ENCODE measurements around the gene PFAS.

The PFAS gene

GRCh38 chr17:8311131-8311790 is 62.2 kb downstream of the PFAS start:
- no peak for DNase-seq

DNA sequence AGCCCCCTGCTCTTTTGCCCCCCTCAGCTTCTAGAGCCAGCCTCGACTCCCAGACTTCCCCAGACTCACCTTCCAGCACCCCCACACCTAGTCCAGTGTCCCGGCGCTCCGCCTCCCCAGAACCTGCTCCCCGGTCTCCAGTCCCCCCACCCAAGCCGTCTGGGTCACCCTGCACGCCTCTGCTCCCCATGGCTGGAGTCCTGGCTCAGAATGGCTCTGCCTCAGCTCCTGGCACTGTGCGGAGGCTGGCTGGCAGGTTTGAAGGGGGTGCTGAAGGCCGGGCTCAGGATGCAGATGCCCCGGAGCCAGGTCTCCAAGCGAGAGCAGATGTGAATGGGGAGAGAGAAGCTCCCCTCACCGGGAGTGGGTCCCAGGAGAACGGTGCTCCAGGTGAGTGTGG is 63.2 kb downstream of the PFAS start:
- no peak for DNase-seq

DNA sequence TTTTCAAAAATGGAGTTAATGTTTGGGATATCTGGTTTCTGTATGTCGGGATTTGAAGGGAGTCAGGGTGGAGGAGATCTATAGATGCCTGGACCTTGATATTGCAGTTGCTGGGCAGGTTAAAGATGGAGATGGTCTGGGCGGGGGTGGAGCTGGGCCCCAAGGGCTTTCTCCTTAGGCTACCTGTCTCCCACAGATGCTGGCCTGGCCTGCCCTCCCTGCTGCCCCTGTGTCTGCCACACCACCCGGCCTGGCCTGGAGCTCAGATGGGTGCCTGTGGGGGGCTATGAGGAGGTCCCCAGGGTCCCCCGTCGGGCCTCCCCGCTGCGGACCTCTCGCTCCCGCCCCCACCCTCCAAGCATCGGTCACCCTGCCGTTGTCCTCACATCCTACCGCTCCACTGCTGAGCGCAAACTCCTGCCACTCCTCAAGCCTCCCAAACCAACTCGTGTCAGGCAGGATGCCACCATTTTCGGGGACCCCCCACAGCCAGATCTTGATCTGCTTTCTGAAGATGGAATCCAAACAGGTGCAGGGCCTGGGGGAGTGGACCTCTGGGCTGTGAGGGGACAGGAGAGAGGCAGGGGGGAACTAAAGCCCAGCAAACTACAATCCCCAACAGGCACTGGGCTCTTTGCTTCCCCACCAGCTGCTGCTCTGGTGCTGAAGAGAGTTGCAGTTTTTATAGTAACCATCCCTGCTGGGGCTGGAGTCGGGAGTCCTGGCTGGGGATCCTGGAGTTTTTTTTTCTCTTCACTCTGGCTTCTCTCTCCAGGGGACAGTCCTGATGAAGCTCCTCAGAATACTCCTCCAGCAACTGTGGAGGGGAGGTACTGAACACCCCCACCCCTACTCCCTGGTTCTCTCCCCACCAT is 63.9 kb downstream of the PFAS start:
- no peak for DNase-seq

DNA sequence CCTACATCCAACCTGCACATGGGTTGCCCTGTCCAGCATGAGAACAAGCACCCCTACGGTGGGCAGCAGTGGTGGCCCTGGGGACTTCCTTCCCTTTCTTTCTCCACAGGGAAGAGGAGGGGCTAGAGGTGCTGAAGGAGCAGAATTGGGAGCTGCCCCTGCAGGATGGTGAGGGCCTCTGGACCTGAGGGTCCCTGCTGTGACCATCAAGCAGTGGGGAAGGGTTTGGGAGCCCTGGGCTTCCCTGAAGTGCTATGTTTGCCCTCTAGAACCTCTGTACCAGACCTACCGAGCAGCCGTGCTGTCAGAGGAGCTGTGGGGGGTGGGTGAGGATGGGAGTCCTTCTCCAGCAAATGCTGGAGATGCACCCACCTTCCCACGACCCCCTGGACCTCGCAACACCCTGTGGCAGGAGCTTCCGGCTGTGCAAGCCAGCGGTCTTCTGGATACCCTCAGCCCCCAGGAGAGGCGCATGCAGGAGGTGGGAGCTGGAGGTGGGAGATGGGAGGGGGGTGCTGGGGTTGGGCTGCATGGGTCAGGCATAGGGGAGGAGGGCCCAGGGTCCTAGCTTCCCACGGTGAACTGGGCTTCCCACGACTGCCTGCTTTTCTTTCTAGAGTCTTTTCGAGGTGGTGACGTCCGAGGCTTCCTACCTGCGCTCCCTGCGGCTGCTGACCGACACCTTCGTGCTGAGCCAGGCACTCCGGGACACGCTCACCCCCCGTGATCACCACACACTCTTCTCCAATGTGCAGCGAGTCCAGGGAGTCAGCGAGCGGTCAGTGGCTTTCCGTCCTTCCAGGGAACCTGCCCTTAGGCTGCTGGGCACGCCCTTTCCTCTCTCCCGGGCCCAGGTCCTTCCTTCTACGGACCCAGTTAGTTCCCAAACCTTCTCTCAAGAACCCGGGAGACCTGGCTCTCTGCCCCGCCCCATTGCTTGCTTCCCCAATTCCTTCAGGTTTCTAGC is 66.0 kb downstream of the PFAS start:
- no peak for DNase-seq

DNA sequence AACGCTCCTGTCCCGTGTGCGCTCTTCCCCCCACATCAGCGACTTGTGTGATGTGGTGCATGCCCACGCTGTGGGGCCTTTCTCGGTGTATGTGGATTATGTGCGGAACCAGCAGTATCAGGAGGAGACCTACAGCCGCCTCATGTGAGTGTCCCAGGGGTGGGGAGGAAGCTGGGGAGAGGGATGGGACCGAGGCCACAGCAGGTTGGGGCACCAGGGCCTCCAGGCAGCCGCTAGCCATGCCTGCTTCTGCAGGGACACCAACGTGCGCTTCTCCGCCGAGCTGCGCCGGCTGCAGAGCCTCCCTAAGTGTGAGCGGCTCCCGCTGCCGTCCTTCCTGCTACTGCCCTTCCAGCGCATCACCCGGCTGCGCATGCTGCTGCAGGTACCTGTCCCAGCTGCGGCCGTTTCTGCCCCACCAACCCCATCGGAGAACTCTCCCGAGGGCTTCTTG is 66.7 kb downstream of the PFAS start:
- no peak for DNase-seq

GRCh38 chr17:8318010-8318935 is 69.2 kb downstream of the PFAS start:
- DNase-seq = no peak

Measured in SHP77 treated with DMSO at 0.1 percent for 48 hours (cell line).